HepG2 (cell line): Measurements from ENCODE around the gene LARP1. TPM values are rescaled to one million over a fixed set of nuclear protein-coding genes. Genes with fewer than 3 reads are reported as not detected.

Experiments
- REPIN1 ChIP-seq: sonication (generic); formaldehyde crosslinking; IDR thresholded peaks from 2 replicates; pipeline ENCODE4 v1.8.0; 2022; ENCODE audit warnings: missing genetic modification reagents, low read depth, mild to moderate bottlenecking, borderline replicate concordance
- SRSF1 ChIP-seq: fragments of 200-400 bp; formaldehyde crosslinking; optimal IDR thresholded peaks from 2 replicates; pipeline ENCODE3; 2017; ENCODE audit warnings: mild to moderate bottlenecking, low read depth, low read length, moderate library complexity
- ZFX ChIP-seq: sonication (generic); formaldehyde crosslinking; IDR thresholded peaks from 2 replicates; pipeline ENCODE4 v1.4.0; 2020; ENCODE audit warnings: mild to moderate bottlenecking, low read depth, missing genetic modification reagents, moderate library complexity
- ZNF263 ChIP-seq: sonication (generic); formaldehyde crosslinking; IDR thresholded peaks from 2 replicates; pipeline ENCODE4 v1.4.0; 2020; ENCODE audit warnings: missing genetic modification reagents
- ZNF781 ChIP-seq: sonication (generic); formaldehyde crosslinking; IDR thresholded peaks from 2 replicates; pipeline ENCODE4 v1.5.1; 2020; ENCODE audit warnings: borderline replicate concordance, mild to moderate bottlenecking, missing genetic modification reagents; ENCODE audit errors: not compliant biosample characterization
- polyA plus RNA-seq, 8 experiments: library from polyadenylated mRNA; depleted of rRNA in 3 of 8; stranded (reverse) in 7 of 8; unstranded in 1 of 8; fragments of >200 nt; fragmentation: Illumina TruSeq in 4 of 8; extraction: Trizol in 4 of 8; gene quantifications; 2 replicates each; pipeline versions ENCODE4 v1.2.1 to v1.2.3, GENCODE V29; 2011 to 2016; ENCODE audit warnings: low read depth in 4 of 8, missing spikeins in 1 of 8, mixed read lengths in 1 of 8; ENCODE audit not compliant: insufficient read depth in 1 of 8
- total RNA-seq, 5 experiments: library from RNA; depleted of rRNA; stranded (reverse); fragments of >200 nt; fragmentation: Illumina TruSeq; extraction: Trizol; gene quantifications; 2 replicates each; pipeline ENCODE4 v1.2.3, GENCODE V29; 2016; ENCODE audit warnings: low read depth in 1 of 5
- TF ChIP-seq, protein P1 (sequence below): sonication (generic); formaldehyde crosslinking; IDR thresholded peaks from 2 replicates; pipeline ENCODE4 v1.9.0; 2022; ENCODE audit warnings: low read depth, missing genetic modification reagents
- TF ChIP-seq, protein P2 (sequence below): sonication (generic); formaldehyde crosslinking; IDR thresholded peaks from 2 replicates; pipeline ENCODE4 v1.4.0; 2020; ENCODE audit warnings: missing genetic modification reagents
- TF ChIP-seq, protein P3 (sequence below): sonication (generic); formaldehyde crosslinking; IDR thresholded peaks from one replicate; pipeline ENCODE4 v1.5.1; 2020; ENCODE audit warnings: mild to moderate bottlenecking, missing genetic modification reagents; ENCODE audit errors: not compliant biosample characterization
- TF ChIP-seq, protein P4 (sequence below): sonication (generic); formaldehyde crosslinking; IDR thresholded peaks from 2 replicates; pipeline ENCODE4 v1.4.0; 2020; ENCODE audit warnings: missing genetic modification reagents

The LARP1 gene
- total and polyA plus RNA-seq, 2 of the 13 experiments (the other 11 are each of a cell fraction or from before 2014, with no cell fraction given): 45.2 to 61.4 TPM

DNA sequence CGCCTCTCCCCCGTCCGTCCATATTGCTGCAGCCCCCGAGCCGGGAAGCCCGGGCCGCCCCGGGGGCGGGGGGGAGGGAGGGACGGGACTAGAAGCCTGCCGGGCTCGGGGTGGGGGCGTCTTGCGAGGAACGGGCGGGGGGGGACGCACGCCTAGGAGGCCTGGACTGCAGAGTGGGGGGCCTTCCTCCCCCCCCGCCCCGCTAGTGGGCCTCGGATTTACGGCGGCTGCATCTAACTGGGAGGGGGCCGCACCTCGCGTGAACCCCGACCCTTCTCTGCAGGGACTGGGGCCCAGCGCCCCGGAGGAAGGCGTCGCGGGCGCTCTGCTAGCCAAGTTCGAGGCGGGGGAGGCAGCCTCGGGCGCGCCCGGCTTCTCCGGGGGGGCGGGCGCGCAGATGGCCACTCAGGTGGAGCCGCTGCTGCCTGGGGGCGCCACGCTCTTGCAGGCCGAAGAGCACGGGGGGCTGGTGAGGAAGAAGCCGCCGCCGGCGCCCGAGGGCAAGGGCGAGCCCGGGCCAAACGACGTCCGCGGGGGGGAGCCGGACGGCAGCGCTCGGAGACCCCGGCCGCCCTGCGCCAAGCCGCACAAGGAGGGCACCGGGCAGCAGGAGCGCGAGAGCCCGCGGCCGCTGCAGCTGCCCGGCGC lies at the start of gene LARP1 (continued):
- TF ChIP-seq, protein P1, sequence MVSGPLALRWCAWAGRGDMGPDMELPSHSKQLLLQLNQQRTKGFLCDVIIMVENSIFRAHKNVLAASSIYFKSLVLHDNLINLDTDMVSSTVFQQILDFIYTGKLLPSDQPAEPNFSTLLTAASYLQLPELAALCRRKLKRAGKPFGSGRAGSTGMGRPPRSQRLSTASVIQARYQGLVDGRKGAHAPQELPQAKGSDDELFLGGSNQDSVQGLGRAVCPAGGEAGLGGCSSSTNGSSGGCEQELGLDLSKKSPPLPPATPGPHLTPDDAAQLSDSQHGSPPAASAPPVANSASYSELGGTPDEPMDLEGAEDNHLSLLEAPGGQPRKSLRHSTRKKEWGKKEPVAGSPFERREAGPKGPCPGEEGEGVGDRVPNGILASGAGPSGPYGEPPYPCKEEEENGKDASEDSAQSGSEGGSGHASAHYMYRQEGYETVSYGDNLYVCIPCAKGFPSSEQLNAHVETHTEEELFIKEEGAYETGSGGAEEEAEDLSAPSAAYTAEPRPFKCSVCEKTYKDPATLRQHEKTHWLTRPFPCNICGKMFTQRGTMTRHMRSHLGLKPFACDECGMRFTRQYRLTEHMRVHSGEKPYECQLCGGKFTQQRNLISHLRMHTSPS (CRISPR knock-in tag): no peak
- TF ChIP-seq, protein P2, sequence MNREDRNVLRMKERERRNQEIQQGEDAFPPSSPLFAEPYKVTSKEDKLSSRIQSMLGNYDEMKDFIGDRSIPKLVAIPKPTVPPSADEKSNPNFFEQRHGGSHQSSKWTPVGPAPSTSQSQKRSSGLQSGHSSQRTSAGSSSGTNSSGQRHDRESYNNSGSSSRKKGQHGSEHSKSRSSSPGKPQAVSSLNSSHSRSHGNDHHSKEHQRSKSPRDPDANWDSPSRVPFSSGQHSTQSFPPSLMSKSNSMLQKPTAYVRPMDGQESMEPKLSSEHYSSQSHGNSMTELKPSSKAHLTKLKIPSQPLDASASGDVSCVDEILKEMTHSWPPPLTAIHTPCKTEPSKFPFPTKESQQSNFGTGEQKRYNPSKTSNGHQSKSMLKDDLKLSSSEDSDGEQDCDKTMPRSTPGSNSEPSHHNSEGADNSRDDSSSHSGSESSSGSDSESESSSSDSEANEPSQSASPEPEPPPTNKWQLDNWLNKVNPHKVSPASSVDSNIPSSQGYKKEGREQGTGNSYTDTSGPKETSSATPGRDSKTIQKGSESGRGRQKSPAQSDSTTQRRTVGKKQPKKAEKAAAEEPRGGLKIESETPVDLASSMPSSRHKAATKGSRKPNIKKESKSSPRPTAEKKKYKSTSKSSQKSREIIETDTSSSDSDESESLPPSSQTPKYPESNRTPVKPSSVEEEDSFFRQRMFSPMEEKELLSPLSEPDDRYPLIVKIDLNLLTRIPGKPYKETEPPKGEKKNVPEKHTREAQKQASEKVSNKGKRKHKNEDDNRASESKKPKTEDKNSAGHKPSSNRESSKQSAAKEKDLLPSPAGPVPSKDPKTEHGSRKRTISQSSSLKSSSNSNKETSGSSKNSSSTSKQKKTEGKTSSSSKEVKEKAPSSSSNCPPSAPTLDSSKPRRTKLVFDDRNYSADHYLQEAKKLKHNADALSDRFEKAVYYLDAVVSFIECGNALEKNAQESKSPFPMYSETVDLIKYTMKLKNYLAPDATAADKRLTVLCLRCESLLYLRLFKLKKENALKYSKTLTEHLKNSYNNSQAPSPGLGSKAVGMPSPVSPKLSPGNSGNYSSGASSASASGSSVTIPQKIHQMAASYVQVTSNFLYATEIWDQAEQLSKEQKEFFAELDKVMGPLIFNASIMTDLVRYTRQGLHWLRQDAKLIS (CRISPR knock-in tag): no peak
- TF ChIP-seq REPIN1 (CRISPR knock-in tag) (no peak), ZFX (CRISPR knock-in tag) (peak; percentile 17; the same call in 1 of the 2 replicates), ZNF781 (CRISPR knock-in tag) (no peak), SRSF1 (peak; percentile 70), ZNF263 (CRISPR knock-in tag) (no peak; the same call in 1 of the 2 replicates)
- TF ChIP-seq, protein P3, sequence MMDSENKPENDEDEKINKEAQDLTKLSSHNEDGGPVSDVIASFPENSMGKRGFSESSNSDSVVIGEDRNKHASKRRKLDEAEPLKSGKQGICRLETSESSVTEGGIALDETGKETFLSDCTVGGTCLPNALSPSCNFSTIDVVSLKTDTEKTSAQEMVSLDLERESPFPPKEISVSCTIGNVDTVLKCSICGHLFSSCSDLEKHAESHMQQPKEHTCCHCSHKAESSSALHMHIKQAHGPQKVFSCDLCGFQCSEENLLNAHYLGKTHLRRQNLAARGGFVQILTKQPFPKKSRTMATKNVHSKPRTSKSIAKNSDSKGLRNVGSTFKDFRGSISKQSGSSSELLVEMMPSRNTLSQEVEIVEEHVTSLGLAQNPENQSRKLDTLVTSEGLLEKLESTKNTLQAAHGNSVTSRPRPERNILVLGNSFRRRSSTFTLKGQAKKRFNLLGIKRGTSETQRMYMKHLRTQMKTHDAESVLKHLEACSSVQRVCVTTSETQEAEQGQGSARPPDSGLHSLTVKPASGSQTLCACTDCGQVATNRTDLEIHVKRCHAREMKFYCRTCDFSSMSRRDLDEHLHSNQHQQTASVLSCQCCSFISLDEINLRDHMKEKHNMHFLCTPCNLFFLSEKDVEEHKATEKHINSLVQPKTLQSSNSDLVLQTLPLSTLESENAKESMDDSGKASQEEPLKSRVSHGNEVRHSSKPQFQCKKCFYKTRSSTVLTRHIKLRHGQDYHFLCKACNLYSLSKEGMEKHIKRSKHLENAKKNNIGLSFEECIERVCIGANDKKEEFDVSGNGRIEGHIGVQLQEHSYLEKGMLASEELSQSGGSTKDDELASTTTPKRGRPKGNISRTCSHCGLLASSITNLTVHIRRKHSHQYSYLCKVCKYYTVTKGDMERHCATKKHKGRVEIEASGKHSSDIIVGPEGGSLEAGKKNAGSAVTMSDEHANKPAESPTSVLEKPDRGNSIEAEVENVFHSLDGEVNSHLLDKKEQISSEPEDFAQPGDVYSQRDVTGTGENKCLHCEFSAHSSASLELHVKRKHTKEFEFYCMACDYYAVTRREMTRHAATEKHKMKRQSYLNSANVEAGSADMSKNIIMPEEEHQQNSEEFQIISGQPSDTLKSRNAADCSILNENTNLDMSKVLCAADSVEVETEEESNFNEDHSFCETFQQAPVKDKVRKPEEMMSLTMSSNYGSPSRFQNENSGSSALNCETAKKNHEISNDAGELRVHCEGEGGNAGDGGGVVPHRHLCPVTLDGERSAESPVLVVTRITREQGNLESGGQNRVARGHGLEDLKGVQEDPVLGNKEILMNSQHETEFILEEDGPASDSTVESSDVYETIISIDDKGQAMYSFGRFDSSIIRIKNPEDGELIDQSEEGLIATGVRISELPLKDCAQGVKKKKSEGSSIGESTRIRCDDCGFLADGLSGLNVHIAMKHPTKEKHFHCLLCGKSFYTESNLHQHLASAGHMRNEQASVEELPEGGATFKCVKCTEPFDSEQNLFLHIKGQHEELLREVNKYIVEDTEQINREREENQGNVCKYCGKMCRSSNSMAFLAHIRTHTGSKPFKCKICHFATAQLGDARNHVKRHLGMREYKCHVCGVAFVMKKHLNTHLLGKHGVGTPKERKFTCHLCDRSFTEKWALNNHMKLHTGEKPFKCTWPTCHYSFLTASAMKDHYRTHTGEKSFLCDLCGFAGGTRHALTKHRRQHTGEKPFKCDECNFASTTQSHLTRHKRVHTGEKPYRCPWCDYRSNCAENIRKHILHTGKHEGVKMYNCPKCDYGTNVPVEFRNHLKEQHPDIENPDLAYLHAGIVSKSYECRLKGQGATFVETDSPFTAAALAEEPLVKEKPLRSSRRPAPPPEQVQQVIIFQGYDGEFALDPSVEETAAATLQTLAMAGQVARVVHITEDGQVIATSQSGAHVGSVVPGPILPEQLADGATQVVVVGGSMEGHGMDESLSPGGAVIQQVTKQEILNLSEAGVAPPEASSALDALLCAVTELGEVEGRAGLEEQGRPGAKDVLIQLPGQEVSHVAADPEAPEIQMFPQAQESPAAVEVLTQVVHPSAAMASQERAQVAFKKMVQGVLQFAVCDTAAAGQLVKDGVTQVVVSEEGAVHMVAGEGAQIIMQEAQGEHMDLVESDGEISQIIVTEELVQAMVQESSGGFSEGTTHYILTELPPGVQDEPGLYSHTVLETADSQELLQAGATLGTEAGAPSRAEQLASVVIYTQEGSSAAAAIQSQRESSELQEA (CRISPR knock-in tag): no peak
- TF ChIP-seq, protein P4, sequence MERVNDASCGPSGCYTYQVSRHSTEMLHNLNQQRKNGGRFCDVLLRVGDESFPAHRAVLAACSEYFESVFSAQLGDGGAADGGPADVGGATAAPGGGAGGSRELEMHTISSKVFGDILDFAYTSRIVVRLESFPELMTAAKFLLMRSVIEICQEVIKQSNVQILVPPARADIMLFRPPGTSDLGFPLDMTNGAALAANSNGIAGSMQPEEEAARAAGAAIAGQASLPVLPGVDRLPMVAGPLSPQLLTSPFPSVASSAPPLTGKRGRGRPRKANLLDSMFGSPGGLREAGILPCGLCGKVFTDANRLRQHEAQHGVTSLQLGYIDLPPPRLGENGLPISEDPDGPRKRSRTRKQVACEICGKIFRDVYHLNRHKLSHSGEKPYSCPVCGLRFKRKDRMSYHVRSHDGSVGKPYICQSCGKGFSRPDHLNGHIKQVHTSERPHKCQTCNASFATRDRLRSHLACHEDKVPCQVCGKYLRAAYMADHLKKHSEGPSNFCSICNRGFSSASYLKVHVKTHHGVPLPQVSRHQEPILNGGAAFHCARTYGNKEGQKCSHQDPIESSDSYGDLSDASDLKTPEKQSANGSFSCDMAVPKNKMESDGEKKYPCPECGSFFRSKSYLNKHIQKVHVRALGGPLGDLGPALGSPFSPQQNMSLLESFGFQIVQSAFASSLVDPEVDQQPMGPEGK (CRISPR knock-in tag): peak; percentile 94
